Ovary (tissue), 9 donors: ENCODE measurements around the gene SPATA2. TPM values are rescaled to one million over a fixed set of nuclear protein-coding genes. Genes with fewer than 3 reads are reported as not detected.
A peak's percentile ranks its signal among the peaks of the same experiment; 100 is the strongest.

ENCODE experiments used
- DNase-seq, 5 donors: peaks; one replicate each; pipeline ENCODE4 v3.0.0-alpha.2; 2019 to 2020
- H3K27ac ChIP-seq, 2 donors: fragments of 200-600 bp; one replicate each; pipeline versions ENCODE4 v1.5.1 to v1.8.0; 2019 to 2022
- H3K27me3 ChIP-seq: fragments of 200-600 bp; one replicate; pipeline ENCODE4 v1.8.0; 2022
- H3K36me3 ChIP-seq: fragments of 200-600 bp; sonication (generic); one replicate; pipeline ENCODE4 v1.5.1; 2019
- H3K4me1 ChIP-seq: one replicate; pipeline ENCODE4 v1.8.1; 2013; ENCODE audit warnings: mild to moderate bottlenecking, moderate library complexity; ENCODE audit not compliant: insufficient read depth
- H3K4me3 ChIP-seq: fragments of 200-600 bp; sonication (generic); one replicate; pipeline ENCODE4 v1.5.1; 2017
- H3K9me3 ChIP-seq, 2 donors: fragments of 200-600 bp in 1 of 2; sonication (generic) in 1 of 2; one replicate each; pipeline versions ENCODE4 v1.5.1 to v1.8.1; 2013 to 2019; ENCODE audit warnings: mild to moderate bottlenecking in 1 of 2, moderate library complexity in 1 of 2
- EP300 ChIP-seq: sonication (generic); formaldehyde crosslinking; IDR thresholded peaks from one replicate; pipeline ENCODE4 v1.6.1; 2017; ENCODE audit warnings: antibody characterized with exemption
- POLR2A ChIP-seq: fragments of 450-650 bp; IDR thresholded peaks from one replicate; pipeline ENCODE4 v1.6.1; 2017; ENCODE audit warnings: antibody characterized with exemption, mild to moderate bottlenecking, moderate library complexity
- WGBS, 3 donors: extraction: QIAGEN DNeasy Blood & Tissue Kit in 1 of 3; methylation state at CpG; one replicate each; pipeline versions ENCODE4 v1.1.5 to v1.1.7; 2013 to 2017; 5-methylcytosine and 5-hydroxymethylcytosine counted together
- intact Hi-C, 4 donors: fragments of 100-400 bp; cut with DNase I; formaldehyde crosslinking; loops; one replicate each; pipeline versions ENCODE4 v1.11.0 to v1.15.1; 2022 to 2023
- polyA plus RNA-seq, 2 donors: library from polyadenylated mRNA; stranded (reverse); fragments of 200-250 nt in 1 of 2; fragments of 350-450 nt in 1 of 2; fragmentation: Illumina TruSeq in 1 of 2; extraction: RNeasy Lipid Tissue Mini Kit (QIAGEN cat#74804) in 1 of 2; gene quantifications; one replicate each; pipeline ENCODE4 v1.2.3, GENCODE V29; 2013 to 2014
- total RNA-seq, 7 donors: library from RNA; depleted of rRNA in 2 of 7; stranded (reverse); fragments of >200 nt in 2 of 7; fragmentation: NEBNext Ultra II Directional in 3 of 7; extraction: Animal tissue kit (Norgen Biotek cat#: 25700) in 3 of 7; gene quantifications; one replicate each; pipeline versions ENCODE4 v1.1.0 to v1.2.4, GENCODE V29; 2016 to 2023
- TF ChIP-seq, protein P1 (sequence below), 3 donors: fragments of 450-650 bp in 2 of 3; fragments of 200-600 bp in 1 of 3; IDR thresholded peaks; one replicate each; pipeline versions ENCODE4 v1.5.1 to v1.8.0; 2016 to 2022; ENCODE audit warnings: antibody characterized with exemption in 3 of 3, mild to moderate bottlenecking in 1 of 3
- donor health status: DM: no; HTN: no; CAD: no; lungs with moderate emphysema.
- donor health status: DM: no; HTN: no; CAD: no.
- donor health status: Bipolar disorder and iron deficiency.
- donor health status: DM: yes; HTN: yes; CAD: no.
- donor health status: DM: no; HTN: no; CAD: no.
- donor health status: DM: yes; HTN: yes; CAD: no.

Gene SPATA2
- total and polyA plus RNA-seq, 9 donors = 2.3 to 9.8 (median 6.3) TPM

DNA sequence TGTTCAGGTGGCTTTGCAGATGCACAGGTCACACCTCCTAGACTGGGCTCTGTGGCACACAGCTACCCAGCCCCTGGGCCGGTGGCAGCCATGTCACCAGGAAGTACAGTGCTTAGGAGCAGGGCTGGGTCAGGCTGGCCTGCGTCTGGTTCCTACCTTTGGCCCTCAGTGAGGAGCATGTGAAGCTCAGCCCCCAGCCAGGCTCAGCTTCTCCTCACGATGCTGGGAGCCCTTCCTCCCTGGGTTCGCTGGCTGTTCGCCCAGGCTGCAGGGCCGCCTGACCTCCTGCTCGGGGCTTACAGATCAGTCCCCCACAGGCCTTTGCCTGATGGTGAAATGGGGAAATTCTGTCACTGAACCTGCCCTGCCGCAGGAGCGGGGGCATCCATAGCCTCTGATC is 23.1 kb downstream of the SPATA2 start:
- Histone ChIP-seq H3K27me3 (no peaks in the 10 kb centered on the region), H3K36me3 (no peaks in the 10 kb centered on the region), H3K9me3 (no peaks in the 10 kb centered on the region), H3K4me1 (peaks cover 29% of the 10 kb centered on the region), H3K27ac (peak overlapping the region in 1 of 2 donors; percentile 41), H3K4me3 (no peak overlapping the region)
- intact Hi-C loops = no loop called here
- TF ChIP-seq, protein P1, sequence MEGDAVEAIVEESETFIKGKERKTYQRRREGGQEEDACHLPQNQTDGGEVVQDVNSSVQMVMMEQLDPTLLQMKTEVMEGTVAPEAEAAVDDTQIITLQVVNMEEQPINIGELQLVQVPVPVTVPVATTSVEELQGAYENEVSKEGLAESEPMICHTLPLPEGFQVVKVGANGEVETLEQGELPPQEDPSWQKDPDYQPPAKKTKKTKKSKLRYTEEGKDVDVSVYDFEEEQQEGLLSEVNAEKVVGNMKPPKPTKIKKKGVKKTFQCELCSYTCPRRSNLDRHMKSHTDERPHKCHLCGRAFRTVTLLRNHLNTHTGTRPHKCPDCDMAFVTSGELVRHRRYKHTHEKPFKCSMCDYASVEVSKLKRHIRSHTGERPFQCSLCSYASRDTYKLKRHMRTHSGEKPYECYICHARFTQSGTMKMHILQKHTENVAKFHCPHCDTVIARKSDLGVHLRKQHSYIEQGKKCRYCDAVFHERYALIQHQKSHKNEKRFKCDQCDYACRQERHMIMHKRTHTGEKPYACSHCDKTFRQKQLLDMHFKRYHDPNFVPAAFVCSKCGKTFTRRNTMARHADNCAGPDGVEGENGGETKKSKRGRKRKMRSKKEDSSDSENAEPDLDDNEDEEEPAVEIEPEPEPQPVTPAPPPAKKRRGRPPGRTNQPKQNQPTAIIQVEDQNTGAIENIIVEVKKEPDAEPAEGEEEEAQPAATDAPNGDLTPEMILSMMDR (IDR thresholded peaks at IDR 0.05) = no peak
- no peak for TF ChIP-seq EP300
- no peak for TF ChIP-seq POLR2A
- WGBS, 3 donors = 67 to 84% (median 78%) methylated on average over 9 of the region's 9 CpGs
- no peak for DNase-seq

DNA sequence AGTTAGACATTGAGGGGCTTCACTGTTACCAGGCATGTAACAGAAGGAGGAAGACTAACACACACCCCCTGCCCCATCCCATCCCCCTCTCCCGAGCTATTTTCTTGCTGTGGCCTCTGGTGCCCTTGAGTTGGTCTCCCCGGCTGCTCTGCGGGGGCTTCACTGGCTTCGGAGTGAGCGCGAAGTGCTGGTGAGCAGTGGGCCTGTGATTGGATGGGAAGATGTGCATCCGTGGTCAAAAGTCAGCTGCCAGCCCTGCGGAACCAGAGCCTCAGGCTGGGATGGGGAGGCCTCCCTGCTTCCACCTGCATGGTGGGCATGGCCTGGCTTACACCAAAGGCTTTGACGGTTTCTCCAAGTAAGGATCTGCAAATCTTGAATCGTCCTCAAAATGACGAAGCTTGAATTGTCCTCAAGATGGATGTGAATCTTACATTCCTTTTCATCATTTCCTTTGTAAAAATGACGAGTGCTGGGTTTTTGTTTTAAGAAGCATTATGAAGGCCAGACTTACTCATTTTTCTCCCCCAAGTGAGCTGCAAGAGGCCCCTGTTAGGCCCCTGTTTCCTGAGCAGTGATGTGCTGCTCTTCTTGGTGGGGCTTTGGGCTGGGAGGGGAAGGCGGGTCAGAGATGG is 23.7 kb downstream of the SPATA2 start:
- Histone ChIP-seq H3K27ac (peak overlapping the region in 1 of 2 donors; percentile 32), H3K4me3 (no peak overlapping the region), H3K27me3 (no peaks in the 10 kb centered on the region), H3K9me3 (no peaks in the 10 kb centered on the region), H3K36me3 (no peaks in the 10 kb centered on the region), H3K4me1 (peaks cover 29% of the 10 kb centered on the region)
- no peak for DNase-seq
- TF ChIP-seq POLR2A = no peak
- TF ChIP-seq EP300 = no peak
- TF ChIP-seq, protein P1 (IDR thresholded peaks at IDR 0.05) = no peak
- intact Hi-C loops = no loop called here
- 90 to 93% (median 92%) methylated on average over 13 of the region's 13 CpGs for WGBS, 3 donors

DNA sequence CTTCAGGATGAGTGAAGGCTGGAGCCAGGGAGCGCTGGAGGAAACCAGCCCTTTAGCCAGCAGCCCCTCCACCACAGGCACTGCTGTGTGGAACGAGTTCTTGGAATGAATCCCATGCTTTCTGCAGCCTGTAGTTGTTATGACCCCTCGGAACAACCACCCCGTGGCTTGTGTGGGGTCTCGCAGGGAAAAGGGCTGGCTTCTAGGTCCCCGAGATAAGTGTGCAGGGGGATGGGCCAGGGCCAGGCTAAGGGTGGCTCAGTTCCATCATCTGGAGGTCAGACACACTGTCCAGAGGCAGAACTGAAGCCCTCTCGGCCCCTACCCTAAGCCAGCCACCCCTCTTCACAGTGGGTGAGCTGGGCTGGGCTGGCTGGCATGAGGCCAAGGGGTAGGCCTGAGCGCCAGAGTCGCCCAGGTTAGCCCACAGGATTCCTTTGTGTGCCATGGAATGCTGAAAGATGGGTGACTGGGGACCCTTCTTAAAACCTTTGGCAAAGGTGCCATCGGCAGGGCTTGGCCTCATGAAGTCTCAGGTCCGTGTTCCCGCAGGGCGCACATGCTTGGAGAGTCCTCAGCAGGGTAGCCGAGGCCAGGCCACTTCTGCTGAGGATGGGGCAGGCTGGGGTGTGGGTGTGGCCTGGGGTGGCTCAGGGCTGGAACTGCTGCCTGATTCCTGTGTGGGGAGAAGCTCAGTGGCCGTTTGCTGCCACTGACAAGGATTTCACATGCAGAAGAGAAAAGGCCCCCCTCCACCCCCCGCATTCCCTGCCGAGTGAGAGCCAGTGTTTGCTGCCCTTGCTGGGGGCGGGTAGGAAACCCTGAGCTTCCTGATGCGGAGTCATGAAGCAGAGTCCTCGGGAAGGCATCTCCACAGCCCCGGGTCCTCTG is 24.6 kb downstream of the SPATA2 start:
- Histone ChIP-seq H3K27me3 (no peaks in the 10 kb centered on the region), H3K4me3 (no peak overlapping the region), H3K36me3 (no peaks in the 10 kb centered on the region), H3K27ac (peak overlapping the region; percentile 5 to 70), H3K4me1 (peaks cover 29% of the 10 kb centered on the region), H3K9me3 (no peaks in the 10 kb centered on the region)
- TF ChIP-seq EP300 = no peak
- TF ChIP-seq, protein P1 (IDR thresholded peaks at IDR 0.05) = no peak
- TF ChIP-seq POLR2A = no peak
- intact Hi-C loops = no loop called here
- peak; percentile 44 to 77 (median 68) for DNase-seq
- WGBS, 3 donors = 29 to 45% (median 29%) methylated on average over 20 to 21 of the region's 21 CpGs

DNA sequence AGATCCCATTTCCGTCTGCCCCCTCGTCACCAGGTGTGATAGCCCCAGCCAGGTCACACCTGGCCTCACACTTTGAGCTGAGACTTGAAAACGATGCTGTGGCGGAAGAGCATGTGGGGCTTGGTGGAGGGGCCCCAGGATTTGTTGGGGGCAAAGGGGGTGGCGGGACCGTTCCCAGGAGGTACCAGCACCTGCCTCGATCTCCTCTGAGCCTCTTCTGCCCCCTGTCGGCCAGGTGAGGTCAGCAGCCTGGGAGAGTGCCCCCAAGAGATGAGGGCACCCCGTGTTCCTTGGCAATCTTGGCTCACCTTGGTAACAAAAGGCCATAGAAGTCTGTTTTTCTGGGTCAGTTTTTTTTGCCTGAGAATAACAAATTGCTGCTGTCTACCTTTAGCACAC is 25.4 kb downstream of the SPATA2 start:
- 47 to 49% (median 49%) methylated on average over 9 of the region's 9 CpGs for WGBS, 3 donors
- no peak for DNase-seq
- peaks cover 29% of the 10 kb centered on the region for H3K4me1 ChIP-seq
- intact Hi-C loops = loop anchor here in 2 of 4 donors (5.0 to 10.0 kb wide), 2 partner anchors 275 to 278 kb away; no protein-coding TSS in a partner anchor
- peak overlapping the region in 1 of 2 donors; percentile 70 for H3K27ac ChIP-seq
- no peaks in the 10 kb centered on the region for H3K36me3 ChIP-seq
- no peak overlapping the region for H3K4me3 ChIP-seq
- TF ChIP-seq EP300 (no peak), POLR2A (no peak)
- TF ChIP-seq, protein P1 (IDR thresholded peaks at IDR 0.05) = no peak
- H3K9me3 ChIP-seq = no peaks in the 10 kb centered on the region
- no peaks in the 10 kb centered on the region for H3K27me3 ChIP-seq
